ENCODE measurements around the gene RBL2. TPM values are rescaled to one million over a fixed set of nuclear protein-coding genes. Genes with fewer than 3 reads are reported as not detected.

Gene RBL2
- total RNA-seq, 1 experiment from 2014 or later = 38.4 TPM

DNA sequence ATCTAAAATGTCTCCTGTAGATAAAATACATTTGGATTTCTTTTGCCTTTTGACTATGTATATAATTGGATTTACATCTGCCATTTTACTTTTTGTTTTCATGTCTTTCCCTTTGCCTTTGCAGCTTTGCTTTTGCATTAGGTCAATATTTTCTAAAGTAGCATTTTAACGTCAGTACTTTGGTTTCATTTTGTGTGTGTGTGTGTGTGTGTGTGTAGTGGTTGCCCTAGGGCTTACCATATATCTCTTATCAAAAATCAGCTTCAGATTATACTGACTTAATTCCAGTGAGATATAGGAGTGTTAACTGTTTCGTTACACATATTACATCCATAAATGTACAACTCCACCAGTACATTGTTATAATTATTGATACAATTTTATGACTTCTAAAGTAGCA lies 42.6 kb downstream of the RBL2 start:
- Mint-ChIP-seq H3K9me3 (no peaks in the 10 kb centered on the region), H3K27ac (no peak overlapping the region), H3K36me3 (peaks cover 49% of the 10 kb centered on the region), H3K4me1 (no peaks in the 10 kb centered on the region), H3K27me3 (ENCODE audit: low read depth) (no peaks in the 10 kb centered on the region), H3K4me3 (no peak overlapping the region)
- CTCF ChIA-PET = no interaction called here
- POLR2A ChIA-PET = no interaction called here
- DNase-seq (ENCODE audit: low spot score) (no peak), ATAC-seq (no peak)
- TF ChIP-seq, protein P1, sequence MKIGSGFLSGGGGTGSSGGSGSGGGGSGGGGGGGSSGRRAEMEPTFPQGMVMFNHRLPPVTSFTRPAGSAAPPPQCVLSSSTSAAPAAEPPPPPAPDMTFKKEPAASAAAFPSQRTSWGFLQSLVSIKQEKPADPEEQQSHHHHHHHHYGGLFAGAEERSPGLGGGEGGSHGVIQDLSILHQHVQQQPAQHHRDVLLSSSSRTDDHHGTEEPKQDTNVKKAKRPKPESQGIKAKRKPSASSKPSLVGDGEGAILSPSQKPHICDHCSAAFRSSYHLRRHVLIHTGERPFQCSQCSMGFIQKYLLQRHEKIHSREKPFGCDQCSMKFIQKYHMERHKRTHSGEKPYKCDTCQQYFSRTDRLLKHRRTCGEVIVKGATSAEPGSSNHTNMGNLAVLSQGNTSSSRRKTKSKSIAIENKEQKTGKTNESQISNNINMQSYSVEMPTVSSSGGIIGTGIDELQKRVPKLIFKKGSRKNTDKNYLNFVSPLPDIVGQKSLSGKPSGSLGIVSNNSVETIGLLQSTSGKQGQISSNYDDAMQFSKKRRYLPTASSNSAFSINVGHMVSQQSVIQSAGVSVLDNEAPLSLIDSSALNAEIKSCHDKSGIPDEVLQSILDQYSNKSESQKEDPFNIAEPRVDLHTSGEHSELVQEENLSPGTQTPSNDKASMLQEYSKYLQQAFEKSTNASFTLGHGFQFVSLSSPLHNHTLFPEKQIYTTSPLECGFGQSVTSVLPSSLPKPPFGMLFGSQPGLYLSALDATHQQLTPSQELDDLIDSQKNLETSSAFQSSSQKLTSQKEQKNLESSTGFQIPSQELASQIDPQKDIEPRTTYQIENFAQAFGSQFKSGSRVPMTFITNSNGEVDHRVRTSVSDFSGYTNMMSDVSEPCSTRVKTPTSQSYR (CRISPR knock-in tag; IDR thresholded peaks at IDR 0.05) = no peak

GRCh38 chr16:53478965-53479364 lies 44.7 kb downstream of the RBL2 start:
- TF ChIP-seq CREM (CRISPR knock-in tag; IDR thresholded peaks at IDR 0.05) = no peak
- no peak for TF ChIP-seq MYBL2 (CRISPR knock-in tag; IDR thresholded peaks at IDR 0.05)
- TF ChIP-seq SP1 (CRISPR knock-in tag; conservative IDR thresholded peaks at IDR 0.05) = no peak
- TF ChIP-seq, protein P1 (CRISPR knock-in tag; IDR thresholded peaks at IDR 0.05) = no peak
- no peak for TF ChIP-seq ATF1 (CRISPR knock-in tag; IDR thresholded peaks at IDR 0.05)
- no peak for TF ChIP-seq NFYB (CRISPR knock-in tag; conservative IDR thresholded peaks at IDR 0.05; ENCODE audit: low read depth)
- no peak for TF ChIP-seq USF1 (CRISPR knock-in tag; IDR thresholded peaks at IDR 0.05)
- TF ChIP-seq, protein P2, sequence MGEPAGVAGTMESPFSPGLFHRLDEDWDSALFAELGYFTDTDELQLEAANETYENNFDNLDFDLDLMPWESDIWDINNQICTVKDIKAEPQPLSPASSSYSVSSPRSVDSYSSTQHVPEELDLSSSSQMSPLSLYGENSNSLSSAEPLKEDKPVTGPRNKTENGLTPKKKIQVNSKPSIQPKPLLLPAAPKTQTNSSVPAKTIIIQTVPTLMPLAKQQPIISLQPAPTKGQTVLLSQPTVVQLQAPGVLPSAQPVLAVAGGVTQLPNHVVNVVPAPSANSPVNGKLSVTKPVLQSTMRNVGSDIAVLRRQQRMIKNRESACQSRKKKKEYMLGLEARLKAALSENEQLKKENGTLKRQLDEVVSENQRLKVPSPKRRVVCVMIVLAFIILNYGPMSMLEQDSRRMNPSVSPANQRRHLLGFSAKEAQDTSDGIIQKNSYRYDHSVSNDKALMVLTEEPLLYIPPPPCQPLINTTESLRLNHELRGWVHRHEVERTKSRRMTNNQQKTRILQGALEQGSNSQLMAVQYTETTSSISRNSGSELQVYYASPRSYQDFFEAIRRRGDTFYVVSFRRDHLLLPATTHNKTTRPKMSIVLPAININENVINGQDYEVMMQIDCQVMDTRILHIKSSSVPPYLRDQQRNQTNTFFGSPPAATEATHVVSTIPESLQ (CRISPR knock-in tag; IDR thresholded peaks at IDR 0.05) = no peak
- TF ChIP-seq ZNF317 (CRISPR knock-in tag; IDR thresholded peaks at IDR 0.05; ENCODE audit: borderline replicate concordance, low read depth) = no peak
- TF ChIP-seq ZNF425 (CRISPR knock-in tag; conservative IDR thresholded peaks at IDR 0.05) = no peak
- no peak for TF ChIP-seq TEAD4 (CRISPR knock-in tag; IDR thresholded peaks at IDR 0.05)
- no peak for TF ChIP-seq ETV6 (CRISPR knock-in tag; IDR thresholded peaks at IDR 0.05)
- no peak for TF ChIP-seq JUN (CRISPR knock-in tag; IDR thresholded peaks at IDR 0.05)
- no peak for TF ChIP-seq ZNF512 (CRISPR knock-in tag; IDR thresholded peaks at IDR 0.05; ENCODE audit: borderline replicate concordance)
- TF ChIP-seq, protein P3, sequence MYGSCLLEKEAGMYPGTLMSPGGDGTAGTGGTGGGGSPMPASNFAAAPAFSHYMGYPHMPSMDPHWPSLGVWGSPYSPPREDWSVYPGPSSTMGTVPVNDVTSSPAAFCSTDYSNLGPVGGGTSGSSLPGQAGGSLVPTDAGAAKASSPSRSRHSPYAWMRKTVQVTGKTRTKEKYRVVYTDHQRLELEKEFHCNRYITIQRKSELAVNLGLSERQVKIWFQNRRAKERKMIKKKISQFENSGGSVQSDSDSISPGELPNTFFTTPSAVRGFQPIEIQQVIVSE (CRISPR knock-in tag; IDR thresholded peaks at IDR 0.05; ENCODE audit: borderline replicate concordance) = no peak
- no peak for ATAC-seq
- H3K36me3 Mint-ChIP-seq = peaks cover 54% of the 10 kb centered on the region
- H3K27me3 Mint-ChIP-seq (ENCODE audit: low read depth) = no peaks in the 10 kb centered on the region
- ChIA-PET POLR2A (no interaction called here), CTCF (no interaction called here)
- no peaks in the 10 kb centered on the region for H3K9me3 Mint-ChIP-seq
- no peak overlapping the region for H3K4me3 Mint-ChIP-seq
- DNase-seq (ENCODE audit: low spot score) = no peak
- H3K27ac Mint-ChIP-seq = no peak overlapping the region
- H3K4me1 Mint-ChIP-seq = no peaks in the 10 kb centered on the region
